NCI-H2171 treated with DMSO at 0.1 percent for 48 hours (cell line): Measurements from ENCODE around the gene BMPR1B.
"Not testable (repeated sequence)": the region's sequence is repeated elsewhere in the genome, so short reads cannot be mapped to it uniquely, and the experiment has no call there.

Experiments
- DNase-seq: peaks from one replicate; lab custom pipeline; 2025; lab: John Stamatoyannopoulos, UW

The BMPR1B gene

GRCh38 chr4:94833394-94833793 lies 75.6 kb downstream of the BMPR1B start:
- no peak for DNase-seq

DNA sequence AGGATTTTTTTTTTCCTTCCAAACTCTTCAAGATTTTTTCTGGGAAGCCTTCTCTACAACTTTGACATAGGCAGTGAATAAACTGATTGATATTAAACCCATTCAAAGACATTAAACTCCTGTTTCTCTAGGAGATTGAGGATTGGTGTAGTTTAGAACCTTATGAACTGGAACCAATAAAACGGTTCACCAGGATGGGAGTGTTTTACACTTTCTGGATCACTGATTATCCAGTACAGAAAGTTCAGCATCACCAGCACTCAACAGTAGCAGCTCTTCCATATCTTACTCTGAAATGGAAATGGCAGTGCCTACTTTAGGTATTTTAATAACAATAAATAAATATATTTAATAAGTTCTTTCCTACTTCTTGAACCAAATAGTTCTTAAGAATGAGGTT lies 76.7 kb downstream of the BMPR1B start:
- DNase-seq: no peak

GRCh38 chr4:94841166-94841863 lies 83.6 kb downstream of the BMPR1B start:
- DNase-seq: not testable (repeated sequence)

DNA sequence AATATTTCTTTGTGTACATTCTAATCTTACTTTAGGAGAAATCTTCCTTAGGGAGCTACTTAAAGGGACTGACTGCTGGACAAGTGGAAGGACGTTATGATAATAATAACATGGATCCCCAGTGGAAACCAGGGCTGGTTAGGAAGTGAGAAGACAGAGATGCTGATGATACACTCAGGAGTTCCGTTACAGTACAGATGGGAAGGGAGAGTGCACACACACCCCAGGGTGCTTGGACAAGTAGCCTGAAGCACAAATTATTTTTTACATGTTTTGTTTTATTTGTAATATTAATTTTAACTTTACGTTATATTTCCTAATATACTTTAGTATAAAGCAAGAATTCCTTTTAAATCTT lies 84.1 kb downstream of the BMPR1B start:
- no peak for DNase-seq

- peak; percentile 56 for DNase-seq
These were observed 85.5 kb downstream of the BMPR1B start for GRCh38 chr4:94843216-94843615.

- DNase-seq: no peak
These were observed 90.6 kb downstream of the BMPR1B start for GRCh38 chr4:94848326-94848725.

- DNase-seq: no peak
These were observed 92.1 kb downstream of the BMPR1B start for GRCh38 chr4:94849901-94850300.

DNA sequence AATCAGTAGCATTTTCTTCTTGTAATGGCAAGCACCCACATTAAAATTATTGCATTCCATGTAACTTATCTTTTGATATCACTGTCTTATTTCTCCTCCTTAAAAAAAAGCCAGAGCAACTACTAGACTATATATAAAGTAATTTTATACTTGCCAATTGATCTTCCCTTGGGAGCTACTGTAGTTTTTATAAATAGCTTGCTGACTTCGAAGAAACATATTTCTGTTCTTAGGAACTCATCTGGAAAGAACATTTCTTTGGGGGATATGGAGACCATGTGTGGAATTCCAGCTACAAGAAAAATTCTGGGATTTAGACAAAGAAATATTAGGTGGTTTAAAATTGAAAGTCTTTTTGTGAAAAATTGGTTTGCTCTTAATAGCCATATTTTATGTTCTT lies 94.9 kb downstream of the BMPR1B start:
- peak; percentile 41 for DNase-seq

DNA sequence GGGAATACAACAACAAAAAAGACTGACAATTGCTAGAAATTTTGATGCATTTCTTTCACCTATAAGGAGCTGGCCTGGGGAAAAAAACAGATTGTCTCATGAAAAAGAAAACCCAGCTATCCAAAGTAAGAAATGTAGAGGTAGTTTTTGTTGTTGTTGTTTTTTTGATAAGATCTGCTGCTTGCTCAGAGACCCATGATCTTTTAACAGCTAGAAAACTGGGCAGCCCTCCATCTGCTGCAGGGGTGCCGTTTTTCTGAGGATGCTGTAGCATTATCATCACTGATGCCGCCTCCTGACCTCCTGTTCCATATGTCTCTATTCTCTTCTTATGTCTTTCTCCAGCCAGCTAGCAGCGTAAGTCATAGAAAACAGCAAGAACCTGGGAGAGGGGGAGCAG lies 98.3 kb downstream of the BMPR1B start:
- DNase-seq: no peak

DNA sequence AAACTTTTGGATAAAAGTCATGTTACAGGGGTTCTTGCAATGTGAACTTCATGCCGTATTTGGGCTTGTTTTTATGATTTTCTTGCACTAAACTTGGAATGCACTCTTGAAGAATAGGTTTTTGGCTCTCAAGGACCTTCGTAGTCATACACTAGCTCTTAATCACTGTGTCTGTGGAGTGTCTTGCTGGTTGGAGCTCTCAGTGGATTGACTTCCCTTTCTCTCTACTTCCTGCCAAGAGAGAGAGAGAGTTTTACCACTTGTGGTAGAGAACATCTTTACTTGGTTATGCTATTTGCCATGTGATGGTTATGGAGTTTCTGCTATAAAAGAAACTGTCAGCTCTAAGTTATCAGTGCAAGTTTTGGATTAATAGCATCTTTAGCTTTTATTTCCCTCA lies 112.4 kb downstream of the BMPR1B start:
- no peak for DNase-seq

GRCh38 chr4:94871644-94872305 lies 114.0 kb downstream of the BMPR1B start:
- DNase-seq: no peak

DNA sequence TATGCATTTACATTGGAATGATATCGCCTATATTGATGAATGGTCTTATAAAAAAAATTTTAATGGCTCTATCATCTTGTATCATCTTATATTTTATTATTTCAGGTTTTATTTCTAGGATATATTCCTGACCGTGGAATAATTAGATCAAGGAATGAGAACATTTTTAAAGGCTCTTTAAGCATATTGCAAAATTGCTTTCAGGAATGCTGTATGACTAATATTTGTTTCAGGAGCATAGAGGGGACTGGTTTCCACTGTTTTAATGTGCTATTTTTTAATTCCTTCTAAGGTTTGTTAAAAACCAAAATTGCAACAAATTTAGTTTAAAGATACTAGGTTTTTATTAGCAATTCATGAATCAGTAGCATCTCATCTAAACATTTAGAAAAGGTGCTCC lies 120.2 kb downstream of the BMPR1B start:
- DNase-seq: no peak

- DNase-seq: no peak
These were observed 123.2 kb downstream of the BMPR1B start for GRCh38 chr4:94880956-94881355.

- DNase-seq: no peak
These were observed 125.0 kb downstream of the BMPR1B start for GRCh38 chr4:94882756-94883155.

GRCh38 chr4:94887027-94887426 lies 129.3 kb downstream of the BMPR1B start:
- DNase-seq: no peak

DNA sequence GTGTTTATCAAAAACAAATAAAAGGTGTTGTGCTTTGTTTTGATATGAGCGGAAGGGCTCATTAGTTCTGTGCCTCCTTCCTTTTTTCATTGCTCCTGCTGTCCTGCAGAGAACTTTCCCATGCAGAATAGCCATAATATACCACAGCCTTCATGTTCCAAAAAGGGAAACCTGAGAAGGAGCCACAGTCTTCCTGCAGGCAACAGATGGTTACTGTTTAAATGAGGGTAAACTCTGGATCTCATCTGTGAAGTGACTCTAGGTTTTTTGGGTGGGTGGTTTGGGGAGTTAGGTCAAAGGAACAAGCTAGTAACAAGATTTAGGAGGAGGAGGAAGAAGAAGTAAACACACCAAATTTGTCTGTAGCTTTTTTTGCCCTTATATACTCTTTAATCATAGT lies 131.8 kb downstream of the BMPR1B start:
- peak; percentile 62 for DNase-seq

DNA sequence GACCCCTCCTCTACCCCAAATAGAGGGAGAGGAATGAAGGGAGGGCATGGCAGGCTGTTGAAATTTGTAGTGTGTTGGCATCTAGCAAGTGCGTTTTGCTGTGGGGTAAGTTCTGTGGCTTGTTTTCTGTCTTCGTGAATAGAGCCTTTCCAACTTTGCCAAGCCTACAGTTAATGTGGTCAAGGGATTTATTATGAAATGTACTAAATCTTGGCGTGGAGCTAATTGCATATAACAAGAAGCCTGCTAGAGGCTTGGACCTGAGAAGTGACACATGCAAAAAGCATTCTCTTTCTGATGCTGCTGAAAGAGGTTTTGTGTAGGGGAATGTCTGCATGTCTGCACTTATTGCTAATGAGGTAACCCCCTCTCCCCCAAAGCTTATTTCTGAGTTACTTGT lies 132.2 kb downstream of the BMPR1B start:
- DNase-seq: no peak

- no peak for DNase-seq
These were observed 132.8 kb downstream of the BMPR1B start for GRCh38 chr4:94890579-94890978.

GRCh38 chr4:94892051-94892450 lies 134.3 kb downstream of the BMPR1B start:
- no peak for DNase-seq

GRCh38 chr4:94895081-94895480 lies 137.3 kb downstream of the BMPR1B start:
- no peak for DNase-seq

DNA sequence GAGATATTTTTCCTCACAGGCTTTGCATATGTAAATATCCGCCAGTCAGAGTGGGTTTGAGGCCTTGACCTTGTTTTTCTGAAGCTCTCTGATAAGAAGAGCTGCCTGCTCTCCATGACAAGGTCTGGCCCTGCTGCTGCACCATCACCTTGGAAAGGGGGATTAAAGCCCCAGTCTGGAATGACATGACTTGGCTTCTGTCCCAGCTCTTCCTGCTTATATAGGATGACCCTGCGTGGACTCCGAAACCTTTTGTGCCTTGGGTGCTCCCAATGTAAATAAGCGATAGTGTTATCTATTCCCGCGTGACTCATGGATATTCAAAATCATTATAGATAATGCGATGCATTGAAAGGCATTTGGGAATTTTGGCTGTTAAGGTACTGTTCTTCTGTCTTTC lies 139.3 kb downstream of the BMPR1B start:
- no peak for DNase-seq

- no peak for DNase-seq
These were observed 147.8 kb downstream of the BMPR1B start for GRCh38 chr4:94905511-94905910.

DNA sequence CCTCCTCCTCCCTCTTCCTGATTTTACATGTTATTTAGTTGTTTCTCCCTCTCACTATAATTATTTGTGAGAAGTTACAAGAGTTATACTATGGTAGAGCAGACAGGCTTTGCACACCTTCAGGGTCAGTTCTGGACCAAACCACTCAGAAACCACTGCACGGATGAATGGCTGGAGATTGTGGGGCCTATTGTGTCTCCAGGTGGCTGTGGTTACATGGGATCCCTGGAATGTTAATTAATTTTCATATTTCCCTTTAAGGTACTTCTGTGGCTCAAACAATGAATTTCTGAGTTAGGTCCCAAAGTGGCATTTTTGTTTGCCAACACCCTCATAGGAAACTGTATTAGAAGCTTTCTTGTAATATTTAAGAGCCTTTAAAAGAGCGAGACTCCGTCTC lies 151.9 kb downstream of the BMPR1B start:
- no peak for DNase-seq

DNA sequence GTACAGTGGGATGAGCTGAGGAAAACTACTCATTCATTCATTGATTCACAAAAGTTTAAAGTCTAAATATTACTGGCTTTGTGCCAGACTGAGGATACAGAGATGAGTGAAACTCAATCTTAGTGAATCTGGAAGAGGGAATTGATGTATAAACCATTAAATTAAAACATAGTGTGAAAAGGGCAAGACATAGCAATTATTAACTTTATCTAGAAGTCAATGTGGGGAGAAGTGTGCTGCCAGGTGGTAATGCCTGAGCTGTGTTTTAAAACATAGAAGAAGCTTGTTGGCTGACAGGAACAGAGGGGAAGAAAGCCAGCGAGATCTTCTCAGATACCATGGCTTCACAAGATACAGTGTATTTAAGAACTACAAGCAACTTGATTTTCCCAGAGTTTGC lies 153.4 kb downstream of the BMPR1B start:
- no peak for DNase-seq
